Psoas muscle (tissue), 8 donors: Measurements from ENCODE around the gene POLL. TPM values are rescaled to one million over a fixed set of nuclear protein-coding genes. Genes with fewer than 3 reads are reported as not detected.

Experiments used
- ATAC-seq, 4 donors: fragments of 200-7000 bp; cut with Tn5 transposase; one replicate each; pipeline ENCODE4 v1.9.1; 2020; ENCODE audit warnings: moderate library complexity in 3 of 4, mild to moderate bottlenecking in 2 of 4
- DNase-seq, 2 donors: peaks; one replicate each; pipeline ENCODE4 v3.0.0-alpha.2; 2020
- H3K27ac ChIP-seq: fragments of 200-600 bp; one replicate; pipeline ENCODE4 v1.8.0; 2022
- H3K27me3 ChIP-seq, 3 donors: fragments of 200-600 bp in 1 of 3; one replicate each; pipeline versions ENCODE4 v1.6.1 to v1.8.0; 2013 to 2022; ENCODE audit warnings: low read length in 2 of 3, mild to moderate bottlenecking in 2 of 3, moderate library complexity in 1 of 3; ENCODE audit not compliant: insufficient read depth in 3 of 3
- H3K36me3 ChIP-seq, 2 donors: fragments of 200-600 bp in 1 of 2; one replicate each; pipeline versions ENCODE4 v1.6.1 to v1.8.0; 2013 to 2022; ENCODE audit warnings: low read depth in 1 of 2, mild to moderate bottlenecking in 1 of 2, moderate library complexity in 1 of 2; ENCODE audit not compliant: insufficient read depth in 1 of 2
- H3K4me1 ChIP-seq: fragments of 200-600 bp; one replicate; pipeline ENCODE4 v1.8.0; 2022
- H3K4me3 ChIP-seq: fragments of 200-600 bp; one replicate; pipeline ENCODE4 v1.8.0; 2022; ENCODE audit warnings: mild to moderate bottlenecking
- H3K9me3 ChIP-seq: fragments of 200-600 bp; one replicate; pipeline ENCODE4 v1.8.0; 2022
- CTCF ChIP-seq: fragments of 200-600 bp; IDR thresholded peaks from one replicate; pipeline ENCODE4 v1.8.0; 2022; ENCODE audit warnings: antibody characterized with exemption
- WGBS, 3 donors: extraction: QIAGEN DNeasy Blood & Tissue Kit; methylation state at CpG; one replicate each; pipeline versions ENCODE4 v1.1.6 to v1.1.7; 2013; 5-methylcytosine and 5-hydroxymethylcytosine counted together
- intact Hi-C, 2 donors: fragments of 100-400 bp; cut with DNase I; formaldehyde crosslinking; loops; one replicate each; pipeline versions ENCODE4 v1.11.0 to v1.14.2; 2022
- polyA plus RNA-seq, 3 donors: library from polyadenylated mRNA; stranded (reverse); fragments of 200-250 nt; gene quantifications; one replicate each; pipeline ENCODE4 v1.2.3, GENCODE V29; 2013
- total RNA-seq, 4 donors: library from RNA; stranded (reverse); fragmentation: NEBNext Ultra II Directional in 2 of 4; extraction: Animal tissue kit (Norgen Biotek cat#: 25700) in 2 of 4; gene quantifications; one replicate each; pipeline versions ENCODE4 v1.2.1 to v1.2.4, GENCODE V29; 2021 to 2023
- donor health status: healthy with polysubstance abuse.
- donor health status: DM: no; HTN: no; CAD: no; lungs with moderate emphysema.
- donor health status: Bipolar disorder and iron deficiency.
- donor health status: healthy.
- donor health status: DM: yes; HTN: yes; CAD: no.
- donor health status: DM: no; HTN: no; CAD: no.
- donor health status: DM: no; HTN: no; CAD: no.
- donor health status: DM: yes; HTN: yes; CAD: no.

POLL gene
- total and polyA plus RNA-seq, 7 donors = 19.0 to 29.3 (median 21.6) TPM

GRCh38 chr10:101572785-101573184 lies 15.3 kb downstream of the POLL start:
- H3K27me3 ChIP-seq = peaks cover 0 to 22% (median 3%) of the 10 kb centered on the region in 3 donors
- TF ChIP-seq CTCF = no peak
- DNase-seq (peak in 1 of 2 donors; percentile 32), ATAC-seq (no peak)
- H3K9me3 ChIP-seq = peaks cover 13% of the 10 kb centered on the region
- intact Hi-C loops = loop anchor here in 1 of 2 donors (5.0 kb wide), 3 partner anchors 270 to 410 kb away; no protein-coding TSS in a partner anchor
- H3K27ac ChIP-seq = no peak overlapping the region
- WGBS, 3 donors = 87 to 97% (median 88%) methylated on average over 2 of the region's 2 CpGs
- H3K4me1 ChIP-seq = no peaks in the 10 kb centered on the region
- no peak overlapping the region for H3K4me3 ChIP-seq
- peaks cover 0 to 8% of the 10 kb centered on the region in 2 donors for H3K36me3 ChIP-seq

GRCh38 chr10:101572126-101572525 lies 15.9 kb downstream of the POLL start:
- H3K4me1 ChIP-seq = no peaks in the 10 kb centered on the region
- WGBS, 3 donors = 91 to 92% (median 92%) methylated on average over 7 of the region's 7 CpGs
- ATAC-seq (no peak), DNase-seq (no peak)
- peaks cover 13% of the 10 kb centered on the region for H3K9me3 ChIP-seq
- H3K36me3 ChIP-seq = peaks cover 0 to 1% of the 10 kb centered on the region in 2 donors
- H3K27ac ChIP-seq = no peak overlapping the region
- peaks cover 0 to 28% (median 7%) of the 10 kb centered on the region in 3 donors for H3K27me3 ChIP-seq
- intact Hi-C loops = loop anchor here in 1 of 2 donors (5.0 kb wide), 3 partner anchors 270 to 410 kb away; no protein-coding TSS in a partner anchor
- TF ChIP-seq CTCF = no peak
- H3K4me3 ChIP-seq = no peak overlapping the region

GRCh38 chr10:101571271-101571925 lies 16.7 kb downstream of the POLL start:
- peaks cover 0 to 35% (median 11%) of the 10 kb centered on the region in 3 donors for H3K27me3 ChIP-seq
- H3K9me3 ChIP-seq = peaks cover 13% of the 10 kb centered on the region
- H3K36me3 ChIP-seq = no peaks in the 10 kb centered on the region
- ATAC-seq (no peak), DNase-seq (peak in 1 of 2 donors; percentile 12)
- intact Hi-C loops = loop anchor here (2.0 to 5.0 kb wide), 5 partner anchors 269 to 411 kb away; no protein-coding TSS in a partner anchor
- WGBS, 3 donors = 59 to 70% (median 62%) methylated on average over 8 of the region's 8 CpGs
- no peak overlapping the region for H3K4me3 ChIP-seq
- H3K4me1 ChIP-seq = no peaks in the 10 kb centered on the region
- no peak for TF ChIP-seq CTCF
- H3K27ac ChIP-seq = no peak overlapping the region

GRCh38 chr10:101570428-101571270 lies 17.4 kb downstream of the POLL start:
- Histone ChIP-seq H3K27me3 (peaks cover 0 to 43% (median 11%) of the 10 kb centered on the region in 3 donors), H3K4me3 (peak overlapping the region; percentile 76), H3K36me3 (no peaks in the 10 kb centered on the region), H3K27ac (no peak overlapping the region), H3K4me1 (no peaks in the 10 kb centered on the region), H3K9me3 (peaks cover 13% of the 10 kb centered on the region)
- DNase-seq = peak in 1 of 2 donors; percentile 54
- peak; percentile 4 to 38 (median 10) for ATAC-seq
- no peak for TF ChIP-seq CTCF
- intact Hi-C loops = loop anchor here (1.0 to 5.0 kb wide), 6 partner anchors 268 to 410 kb away; no protein-coding TSS in a partner anchor
- 9 to 11% (median 10%) methylated on average over 26 to 37 of the region's 37 CpGs for WGBS, 3 donors
